ENCODE data around the gene SLC6A18. TPM values are rescaled to one million over a fixed set of nuclear protein-coding genes. Genes with fewer than 3 reads are reported as not detected.

Gene SLC6A18
- polyA plus RNA-seq, 1 donor (not counting 4 experiments of a cell fraction or from before 2014, with no cell fraction given) = not detected

DNA sequence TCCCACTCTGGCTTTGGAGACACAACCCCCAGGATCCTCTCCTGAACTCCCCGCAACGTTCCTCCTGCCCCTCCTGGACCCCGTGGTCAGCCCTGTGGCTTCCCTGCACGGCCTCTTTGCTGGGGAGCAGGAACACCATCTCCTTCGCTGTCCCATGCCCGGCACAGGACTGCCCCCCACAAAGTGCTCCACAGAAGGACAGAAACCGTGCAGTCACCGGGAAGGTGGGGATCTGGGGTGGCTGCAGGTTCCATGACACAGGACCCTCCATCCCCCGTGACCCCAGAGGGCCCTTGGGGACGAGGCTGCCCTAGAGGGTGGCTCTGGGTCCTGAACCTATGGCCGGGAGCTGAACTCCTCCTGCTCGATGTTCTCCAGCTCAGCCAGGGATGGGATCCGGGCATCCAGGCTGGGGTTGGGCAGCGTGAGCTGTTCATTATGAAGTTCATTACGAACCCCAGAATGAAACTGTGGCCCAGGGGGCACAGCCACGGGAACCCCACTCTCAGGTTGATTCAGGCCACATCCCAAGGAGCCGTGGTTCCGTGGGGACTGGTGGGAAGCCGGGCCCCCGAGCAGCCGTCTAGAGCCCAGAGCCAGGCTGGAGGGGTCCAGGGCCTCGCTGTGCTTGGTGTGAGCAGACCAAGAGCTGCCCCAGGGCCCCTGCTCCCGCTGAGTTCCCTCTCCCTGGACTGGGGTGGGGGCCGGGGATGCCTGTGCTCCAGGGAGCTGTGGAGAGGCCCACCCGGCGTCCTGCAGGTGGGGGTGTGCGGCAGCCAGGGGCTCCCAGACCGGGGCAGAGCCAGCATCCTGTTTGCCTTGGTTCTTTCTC is 24.5 kb upstream of the SLC6A18 start:
- no peaks in the 10 kb centered on the region for H3K4me1 ChIP-seq (ENCODE audit: control insufficient read depth, extremely low read depth, insufficient read depth, low read length)
- no peaks in the 10 kb centered on the region for H4K20me1 ChIP-seq (ENCODE audit: control insufficient read depth, extremely low read depth, insufficient read depth, low read length)
- no peaks in the 10 kb centered on the region for H3K9me1 ChIP-seq (ENCODE audit: control insufficient read depth, extremely low read depth, insufficient read depth, low read length)
- FAIRE-seq (no peak), DNase-seq (ENCODE audit: low read depth, low spot score) (no peak)
- TF ChIP-seq, protein P1, sequence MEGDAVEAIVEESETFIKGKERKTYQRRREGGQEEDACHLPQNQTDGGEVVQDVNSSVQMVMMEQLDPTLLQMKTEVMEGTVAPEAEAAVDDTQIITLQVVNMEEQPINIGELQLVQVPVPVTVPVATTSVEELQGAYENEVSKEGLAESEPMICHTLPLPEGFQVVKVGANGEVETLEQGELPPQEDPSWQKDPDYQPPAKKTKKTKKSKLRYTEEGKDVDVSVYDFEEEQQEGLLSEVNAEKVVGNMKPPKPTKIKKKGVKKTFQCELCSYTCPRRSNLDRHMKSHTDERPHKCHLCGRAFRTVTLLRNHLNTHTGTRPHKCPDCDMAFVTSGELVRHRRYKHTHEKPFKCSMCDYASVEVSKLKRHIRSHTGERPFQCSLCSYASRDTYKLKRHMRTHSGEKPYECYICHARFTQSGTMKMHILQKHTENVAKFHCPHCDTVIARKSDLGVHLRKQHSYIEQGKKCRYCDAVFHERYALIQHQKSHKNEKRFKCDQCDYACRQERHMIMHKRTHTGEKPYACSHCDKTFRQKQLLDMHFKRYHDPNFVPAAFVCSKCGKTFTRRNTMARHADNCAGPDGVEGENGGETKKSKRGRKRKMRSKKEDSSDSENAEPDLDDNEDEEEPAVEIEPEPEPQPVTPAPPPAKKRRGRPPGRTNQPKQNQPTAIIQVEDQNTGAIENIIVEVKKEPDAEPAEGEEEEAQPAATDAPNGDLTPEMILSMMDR (optimal IDR thresholded peaks at IDR 0.05 in 1 of 3, IDR thresholded peaks at IDR 0.05 in 1 of 3, conservative IDR thresholded peaks at IDR 0.05 in 1 of 3; ENCODE audit: extremely low read depth in 1 of 3, insufficient read depth in 2 of 3, low read length in 3 of 3) = no peak
- no peak overlapping the region for H3K4me3 ChIP-seq (ENCODE audit: control insufficient read depth in 2 of 3, extremely low read depth in 1 of 3, insufficient read depth in 2 of 3, low read depth in 1 of 3, low read length in 3 of 3)
- no peaks in the 10 kb centered on the region for H3K36me3 ChIP-seq (ENCODE audit: control insufficient read depth in 2 of 2, extremely low read depth in 1 of 2, insufficient read depth in 2 of 2, low read length in 2 of 2)
- no peak overlapping the region for H3K27ac ChIP-seq (ENCODE audit: control insufficient read depth, insufficient read depth, low read length)
- dilution Hi-C loops (cut with MboI; ENCODE audit: extremely low pct_ligation_motif_present, low sequenced_read_pairs) = no loop called here
- H2AFZ ChIP-seq (ENCODE audit: control insufficient read depth, low read length) = no peak overlapping the region
- no peaks in the 10 kb centered on the region for H3K79me2 ChIP-seq (ENCODE audit: control insufficient read depth, insufficient read depth, low read length)
- no peak overlapping the region for H3K9ac ChIP-seq (ENCODE audit: control insufficient read depth, extremely low read depth, insufficient read depth, low read length)
- peaks cover 35% of the 10 kb centered on the region for H3K27me3 ChIP-seq (ENCODE audit: control insufficient read depth, extremely low read depth, insufficient read depth, low read length)
- no peaks in the 10 kb centered on the region for H3K9me3 ChIP-seq (ENCODE audit: control insufficient read depth, low read depth, low read length)
- H3K4me2 ChIP-seq (ENCODE audit: control insufficient read depth, extremely low read depth, insufficient read depth, low read depth, low read length) = no peak overlapping the region

DNA sequence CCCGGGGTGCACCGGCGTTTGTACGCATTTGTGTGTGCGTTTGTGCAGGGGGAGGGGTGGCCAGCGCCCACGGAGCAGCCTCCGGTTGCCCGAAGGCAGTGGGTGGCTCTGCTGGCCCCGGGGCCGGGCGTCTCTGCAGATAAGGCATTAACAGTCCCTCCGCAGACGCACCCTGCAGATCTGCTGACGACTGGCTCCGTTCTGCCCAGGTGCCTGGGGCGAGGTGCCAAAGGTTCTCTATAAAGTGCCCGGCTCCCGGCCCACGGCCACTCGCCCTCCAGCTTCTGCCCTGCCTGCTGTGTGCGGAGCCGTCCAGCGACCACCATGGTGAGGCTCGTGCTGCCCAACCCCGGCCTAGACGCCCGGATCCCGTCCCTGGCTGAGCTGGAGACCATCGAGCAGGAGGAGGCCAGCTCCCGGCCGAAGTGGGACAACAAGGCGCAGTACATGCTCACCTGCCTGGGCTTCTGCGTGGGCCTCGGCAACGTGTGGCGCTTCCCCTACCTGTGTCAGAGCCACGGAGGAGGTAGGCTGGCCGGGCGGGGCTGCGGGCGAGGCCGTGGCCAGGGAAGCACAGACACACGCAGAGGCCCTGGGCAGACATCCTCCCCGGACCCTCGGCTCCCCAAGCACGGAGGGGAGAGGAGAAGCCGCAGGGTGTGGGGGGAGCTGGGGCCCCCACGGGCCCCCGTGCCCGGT is 23.7 kb upstream of the SLC6A18 start, which contains the start of gene SLC6A19:
Gene SLC6A19 (plus strand): TSS at position 269 of the 699 bp plus-strand sequence. CDS start 56 bp downstream, at position 325.
- Histone ChIP-seq H4K20me1 (ENCODE audit: control insufficient read depth, extremely low read depth, insufficient read depth, low read length) (no peaks in the 10 kb centered on the region), H3K4me1 (ENCODE audit: control insufficient read depth, extremely low read depth, insufficient read depth, low read length) (no peaks in the 10 kb centered on the region), H3K36me3 (ENCODE audit: control insufficient read depth in 2 of 2, extremely low read depth in 1 of 2, insufficient read depth in 2 of 2, low read length in 2 of 2) (no peaks in the 10 kb centered on the region), H2AFZ (ENCODE audit: control insufficient read depth, low read length) (no peak within 1 kb of the TSS), H3K27ac (ENCODE audit: control insufficient read depth, insufficient read depth, low read length) (no peak within 1 kb of the TSS), H3K4me3 (ENCODE audit: control insufficient read depth in 2 of 3, extremely low read depth in 1 of 3, insufficient read depth in 2 of 3, low read depth in 1 of 3, low read length in 3 of 3) (no peak within 1 kb of the TSS), H3K27me3 (ENCODE audit: control insufficient read depth, extremely low read depth, insufficient read depth, low read length) (peaks cover 35% of the 10 kb centered on the region), H3K79me2 (ENCODE audit: control insufficient read depth, insufficient read depth, low read length) (no peaks in the 10 kb centered on the region), H3K4me2 (ENCODE audit: control insufficient read depth, extremely low read depth, insufficient read depth, low read depth, low read length) (no peak within 1 kb of the TSS), H3K9me3 (ENCODE audit: control insufficient read depth, low read depth, low read length) (no peaks in the 10 kb centered on the region), H3K9ac (ENCODE audit: control insufficient read depth, extremely low read depth, insufficient read depth, low read length) (no peak within 1 kb of the TSS), H3K9me1 (ENCODE audit: control insufficient read depth, extremely low read depth, insufficient read depth, low read length) (no peaks in the 10 kb centered on the region)
- FAIRE-seq (no peak), DNase-seq (ENCODE audit: low read depth, low spot score) (no peak)
- TF ChIP-seq EZH2 (IDR thresholded peaks at IDR 0.05; ENCODE audit: low read length) = no peak
- TF ChIP-seq, protein P1 (optimal IDR thresholded peaks at IDR 0.05 in 1 of 3, IDR thresholded peaks at IDR 0.05 in 1 of 3, conservative IDR thresholded peaks at IDR 0.05 in 1 of 3; ENCODE audit: extremely low read depth in 1 of 3, insufficient read depth in 2 of 3, low read length in 3 of 3) = no peak
- dilution Hi-C loops (cut with MboI; ENCODE audit: extremely low pct_ligation_motif_present, low sequenced_read_pairs) = no loop called here
